ENCODE data around the gene RFPL3.
"Not testable (repeated sequence)": the region's sequence is repeated elsewhere in the genome, so short reads cannot be mapped to it uniquely, and the experiment has no call there.

The RFPL3 gene

GRCh38 chr22:32331236-32331917 is 26.3 kb upstream of the RFPL3 start:
- no peak for DNase-seq

- DNase-seq, result no peak
Observed at GRCh38 chr22:32331918-32332725, 25.5 kb upstream of the RFPL3 start.

GRCh38 chr22:32333141-32333768 is 24.4 kb upstream of the RFPL3 start:
- no peak for DNase-seq

- DNase-seq, result no peak
Observed at GRCh38 chr22:32333769-32334659, 23.7 kb upstream of the RFPL3 start.

GRCh38 chr22:32334660-32335365 is 22.9 kb upstream of the RFPL3 start:
- DNase-seq, result no peak

- DNase-seq, result no peak
Observed at GRCh38 chr22:32335471-32335870, 22.2 kb upstream of the RFPL3 start.

- no peak for DNase-seq
Observed at GRCh38 chr22:32336121-32336603, 21.5 kb upstream of the RFPL3 start.

GRCh38 chr22:32336771-32337424 is 20.8 kb upstream of the RFPL3 start:
- no peak for DNase-seq

GRCh38 chr22:32337425-32337824 is 20.2 kb upstream of the RFPL3 start:
- not testable (repeated sequence) for DNase-seq

- DNase-seq, result no peak
Observed at GRCh38 chr22:32338757-32339156, 18.9 kb upstream of the RFPL3 start.

- DNase-seq, result no peak
Observed at GRCh38 chr22:32339190-32340012, 18.3 kb upstream of the RFPL3 start.

GRCh38 chr22:32340411-32340810 is 17.3 kb upstream of the RFPL3 start:
- no peak for DNase-seq

- DNase-seq, result no peak
Observed at GRCh38 chr22:32341122-32341740, 16.4 kb upstream of the RFPL3 start.

GRCh38 chr22:32342977-32343376 is 14.7 kb upstream of the RFPL3 start:
- no peak for DNase-seq

- no peak for DNase-seq
Observed at GRCh38 chr22:32343941-32344340, 13.7 kb upstream of the RFPL3 start.

- DNase-seq, result no peak
Observed at GRCh38 chr22:32348031-32348611, 9.5 kb upstream of the RFPL3 start.

- not testable (repeated sequence) for DNase-seq
Observed at GRCh38 chr22:32351875-32352274, 5.8 kb upstream of the RFPL3 start.

- DNase-seq, result no peak
Observed at GRCh38 chr22:32352681-32353080, 5.0 kb upstream of the RFPL3 start.

GRCh38 chr22:32353292-32353691 is 4.4 kb upstream of the RFPL3 start:
- DNase-seq, result no peak

GRCh38 chr22:32353840-32354239 is 3.8 kb upstream of the RFPL3 start:
- DNase-seq, result no peak
